Esophagus (tissue), 2 donors: ENCODE results near the gene ACSL3. TPM values are rescaled to one million over a fixed set of nuclear protein-coding genes. Genes with fewer than 3 reads are reported as not detected.

Experiments used
- H3K27ac ChIP-seq, 2 donors: one replicate each; pipeline ENCODE4 v1.5.1; 2013; ENCODE audit warnings: low read depth in 2 of 2, mild to moderate bottlenecking in 2 of 2, inconsistent platforms in 1 of 2, low read length in 1 of 2, moderate library complexity in 1 of 2
- H3K27me3 ChIP-seq, 2 donors: one replicate each; pipeline ENCODE4 v1.6.1; 2013; ENCODE audit warnings: low read length in 2 of 2, control low read depth in 1 of 2, mild to moderate bottlenecking in 1 of 2; ENCODE audit not compliant: insufficient read depth in 2 of 2, control insufficient read depth in 1 of 2
- H3K36me3 ChIP-seq, 2 donors: one replicate each; pipeline ENCODE4 v1.6.1; 2013; ENCODE audit warnings: low read length in 1 of 2; ENCODE audit not compliant: control insufficient read depth in 2 of 2, insufficient read depth in 2 of 2
- H3K4me1 ChIP-seq, 2 donors: one replicate each; pipeline ENCODE4 v1.6.1; 2013; ENCODE audit warnings: low read length in 1 of 2; ENCODE audit not compliant: control insufficient read depth in 2 of 2, insufficient read depth in 2 of 2
- H3K4me3 ChIP-seq, 2 donors: one replicate each; pipeline ENCODE4 v1.5.1; 2013; ENCODE audit warnings: low read length in 2 of 2, mild to moderate bottlenecking in 2 of 2, low read depth in 1 of 2, moderate library complexity in 1 of 2
- H3K9me3 ChIP-seq, 2 donors: one replicate each; pipeline ENCODE4 v1.6.1; 2013; ENCODE audit warnings: mild to moderate bottlenecking in 2 of 2, low read depth in 1 of 2, low read length in 1 of 2, moderate library complexity in 1 of 2; ENCODE audit not compliant: control insufficient read depth in 2 of 2, insufficient read depth in 1 of 2
- WGBS, 2 donors: extraction: QIAGEN DNeasy Blood & Tissue Kit; methylation state at CpG; one replicate each; pipeline ENCODE4 v1.1.7; 2013; 5-methylcytosine and 5-hydroxymethylcytosine counted together
- polyA plus RNA-seq, 2 donors: library from polyadenylated mRNA; stranded (reverse); fragments of 200-250 nt; gene quantifications; one replicate each; pipeline ENCODE4 v1.2.3, GENCODE V29; 2013
- donor health status: healthy with polysubstance abuse.
- donor health status: Bipolar disorder and iron deficiency.

Gene ACSL3
- polyA plus RNA-seq, 2 donors, result 21.4 to 43.9 TPM

GRCh38 chr2:222942977-222943376 is 82.1 kb downstream of the ACSL3 start:
- Histone ChIP-seq H3K4me3 (no peak overlapping the region), H3K27ac (no peak overlapping the region), H3K9me3 (no peaks in the 10 kb centered on the region), H3K4me1 (no peaks in the 10 kb centered on the region), H3K27me3 (no peaks in the 10 kb centered on the region), H3K36me3 (peaks cover 0 to 3% of the 10 kb centered on the region in 2 donors)
- 75 to 86% methylated on average over 1 of the region's 1 CpG for WGBS, 2 donors

GRCh38 chr2:222943820-222944219 is 83.0 kb downstream of the ACSL3 start:
- H3K36me3 ChIP-seq, result peaks cover 0 to 3% of the 10 kb centered on the region in 2 donors
- H3K9me3 ChIP-seq, result no peaks in the 10 kb centered on the region
- H3K27me3 ChIP-seq, result no peaks in the 10 kb centered on the region
- no peaks in the 10 kb centered on the region for H3K4me1 ChIP-seq
- no peak overlapping the region for H3K4me3 ChIP-seq
- 23 to 35% methylated on average over 1 of the region's 1 CpG for WGBS, 2 donors
- no peak overlapping the region for H3K27ac ChIP-seq

- 68 to 76% methylated on average over 1 of the region's 1 CpG for WGBS, 2 donors
- Histone ChIP-seq H3K4me3 (no peak overlapping the region), H3K27ac (no peak overlapping the region), H3K27me3 (no peaks in the 10 kb centered on the region), H3K9me3 (no peaks in the 10 kb centered on the region), H3K4me1 (no peaks in the 10 kb centered on the region), H3K36me3 (peaks cover 0 to 3% of the 10 kb centered on the region in 2 donors)
Measured at GRCh38 chr2:222944552-222944951, 83.7 kb downstream of the ACSL3 start.

GRCh38 chr2:222944971-222945740 is 84.3 kb downstream of the ACSL3 start:
- H3K27me3 ChIP-seq, result no peaks in the 10 kb centered on the region
- H3K4me3 ChIP-seq, result no peak overlapping the region
- no peaks in the 10 kb centered on the region for H3K4me1 ChIP-seq
- 88 to 92% methylated on average over 5 of the region's 5 CpGs for WGBS, 2 donors
- peaks cover 0 to 3% of the 10 kb centered on the region in 2 donors for H3K36me3 ChIP-seq
- H3K27ac ChIP-seq, result no peak overlapping the region
- H3K9me3 ChIP-seq, result no peaks in the 10 kb centered on the region

GRCh38 chr2:222945887-222946286 is 85.1 kb downstream of the ACSL3 start:
- Histone ChIP-seq H3K27ac (no peak overlapping the region), H3K36me3 (peaks cover 0 to 3% of the 10 kb centered on the region in 2 donors), H3K4me3 (no peak overlapping the region), H3K4me1 (no peaks in the 10 kb centered on the region), H3K27me3 (no peaks in the 10 kb centered on the region), H3K9me3 (no peaks in the 10 kb centered on the region)
- WGBS, 2 donors, result 85 to 86% methylated on average over 8 of the region's 8 CpGs

GRCh38 chr2:222946700-222947287 is 86.0 kb downstream of the ACSL3 start:
- H3K4me1 ChIP-seq, result no peaks in the 10 kb centered on the region
- no peak overlapping the region for H3K27ac ChIP-seq
- H3K4me3 ChIP-seq, result no peak overlapping the region
- 91 to 93% methylated on average over 7 of the region's 7 CpGs for WGBS, 2 donors
- H3K9me3 ChIP-seq, result no peaks in the 10 kb centered on the region
- no peaks in the 10 kb centered on the region for H3K36me3 ChIP-seq
- no peaks in the 10 kb centered on the region for H3K27me3 ChIP-seq

GRCh38 chr2:222949073-222949472 is 88.2 kb downstream of the ACSL3 start:
- 64 to 67% methylated on average over 1 of the region's 1 CpG for WGBS, 2 donors
- Histone ChIP-seq H3K4me3 (no peak overlapping the region), H3K27ac (no peak overlapping the region), H3K36me3 (no peaks in the 10 kb centered on the region), H3K9me3 (no peaks in the 10 kb centered on the region), H3K4me1 (no peaks in the 10 kb centered on the region), H3K27me3 (no peaks in the 10 kb centered on the region)

GRCh38 chr2:222949690-222950323 is 89.0 kb downstream of the ACSL3 start:
- 97 to 100% methylated on average over 3 of the region's 3 CpGs for WGBS, 2 donors
- H3K4me3 ChIP-seq, result no peak overlapping the region
- H3K27ac ChIP-seq, result no peak overlapping the region
- no peaks in the 10 kb centered on the region for H3K27me3 ChIP-seq
- no peaks in the 10 kb centered on the region for H3K36me3 ChIP-seq
- H3K9me3 ChIP-seq, result no peaks in the 10 kb centered on the region
- no peaks in the 10 kb centered on the region for H3K4me1 ChIP-seq

GRCh38 chr2:222950638-222951285 is 89.9 kb downstream of the ACSL3 start:
- Histone ChIP-seq H3K4me1 (no peaks in the 10 kb centered on the region), H3K36me3 (no peaks in the 10 kb centered on the region), H3K27ac (no peak overlapping the region), H3K4me3 (no peak overlapping the region), H3K9me3 (no peaks in the 10 kb centered on the region), H3K27me3 (no peaks in the 10 kb centered on the region)
- WGBS, 2 donors, result 55 to 62% methylated on average over 13 of the region's 13 CpGs
